Activated CD8-positive, alpha-beta memory T cell treated with anti-CD3 and anti-CD28 coated beads, Interleukin-2, amount 50 U/mL, for 24 hours (primary cell): ENCODE data around the gene DRC7.

Experiments used
- DNase-seq: peaks from one replicate; pipeline ENCODE4 v3.0.0-alpha.2; 2020; ENCODE audit errors: extremely low read depth

DRC7 gene

DNA sequence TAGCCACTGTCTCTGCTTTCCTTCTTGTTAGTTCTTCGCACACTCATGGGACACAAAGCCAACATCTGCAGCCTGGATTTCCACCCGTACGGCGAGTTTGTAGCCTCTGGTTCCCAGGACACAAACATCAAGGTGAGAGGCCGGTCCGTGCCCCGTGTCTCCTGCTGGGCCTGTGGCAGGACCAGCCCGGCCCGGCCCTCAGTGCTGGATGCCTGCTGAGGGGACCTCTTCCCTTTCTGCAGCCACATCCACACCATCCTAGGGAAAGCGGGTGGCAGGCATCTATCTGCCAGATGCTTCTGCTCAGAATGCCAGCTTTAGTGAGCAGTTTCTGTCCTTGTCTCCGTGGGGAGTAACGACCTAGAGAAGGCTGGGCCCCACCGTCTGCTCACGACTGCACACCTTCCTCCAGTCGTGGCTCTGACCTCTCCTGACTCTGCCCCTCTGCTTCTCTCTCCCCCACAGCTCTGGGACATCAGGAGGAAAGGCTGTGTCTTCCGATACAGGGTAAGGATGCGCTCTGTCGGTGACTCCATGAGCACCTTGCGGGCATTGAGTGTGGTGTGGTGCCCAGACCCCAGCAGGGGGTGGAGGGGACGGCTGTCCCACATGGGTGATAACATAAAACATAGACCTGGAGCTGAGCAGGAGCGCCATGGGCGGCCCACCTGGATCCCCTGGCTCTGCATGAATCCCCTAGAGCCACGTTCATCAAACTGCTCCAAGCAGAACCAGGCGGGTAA, 56.4 kb downstream of the DRC7 start:
- no peak for DNase-seq

DNA sequence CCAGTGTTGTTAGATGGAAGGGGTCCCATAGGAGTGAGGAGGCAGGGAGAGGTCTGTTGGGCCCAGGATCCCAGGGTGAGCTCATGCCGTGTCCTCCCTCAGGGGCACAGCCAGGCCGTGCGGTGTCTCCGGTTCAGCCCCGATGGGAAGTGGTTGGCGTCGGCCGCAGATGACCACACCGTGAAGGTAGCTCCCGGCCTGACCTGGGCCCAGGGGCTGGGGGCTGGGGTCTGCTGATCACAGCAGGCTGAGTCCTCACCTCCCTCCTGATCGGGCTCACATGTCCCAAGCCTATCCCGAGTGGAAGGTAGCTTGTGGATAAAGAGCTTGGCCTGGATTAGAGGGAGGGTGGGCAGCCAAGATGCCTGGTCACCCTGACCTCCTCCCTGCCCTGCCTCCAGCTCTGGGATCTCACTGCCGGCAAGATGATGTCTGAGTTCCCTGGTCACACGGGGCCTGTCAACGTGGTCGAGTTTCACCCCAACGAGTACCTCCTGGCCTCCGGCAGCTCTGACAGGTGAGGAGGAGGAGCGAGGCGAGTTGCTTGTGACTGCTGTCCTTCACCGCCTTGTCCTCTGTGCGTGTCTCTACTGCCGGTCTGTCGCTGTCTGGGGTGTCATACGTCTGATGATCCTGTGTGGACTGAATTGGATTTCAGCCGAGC, 57.1 kb downstream of the DRC7 start:
- DNase-seq: no peak

DNA sequence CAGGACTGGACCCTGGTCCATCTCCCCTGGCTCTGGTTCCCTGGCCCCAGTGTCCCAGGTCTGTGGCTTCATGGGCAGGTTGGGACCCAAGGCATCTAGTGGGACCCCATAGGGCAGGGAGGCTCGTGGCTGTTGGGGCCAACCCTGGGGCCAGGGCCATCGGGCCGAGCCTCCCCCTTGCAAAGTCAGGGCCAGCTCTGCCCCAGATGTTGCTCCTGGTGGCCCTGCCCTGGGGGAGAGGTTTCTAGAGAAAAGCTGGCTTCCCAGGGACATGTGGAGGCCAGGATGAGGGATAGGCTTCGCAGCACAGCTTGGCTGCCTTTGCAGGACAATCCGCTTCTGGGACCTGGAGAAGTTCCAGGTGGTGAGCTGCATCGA, 57.6 kb downstream of the DRC7 start:
- no peak for DNase-seq

DNA sequence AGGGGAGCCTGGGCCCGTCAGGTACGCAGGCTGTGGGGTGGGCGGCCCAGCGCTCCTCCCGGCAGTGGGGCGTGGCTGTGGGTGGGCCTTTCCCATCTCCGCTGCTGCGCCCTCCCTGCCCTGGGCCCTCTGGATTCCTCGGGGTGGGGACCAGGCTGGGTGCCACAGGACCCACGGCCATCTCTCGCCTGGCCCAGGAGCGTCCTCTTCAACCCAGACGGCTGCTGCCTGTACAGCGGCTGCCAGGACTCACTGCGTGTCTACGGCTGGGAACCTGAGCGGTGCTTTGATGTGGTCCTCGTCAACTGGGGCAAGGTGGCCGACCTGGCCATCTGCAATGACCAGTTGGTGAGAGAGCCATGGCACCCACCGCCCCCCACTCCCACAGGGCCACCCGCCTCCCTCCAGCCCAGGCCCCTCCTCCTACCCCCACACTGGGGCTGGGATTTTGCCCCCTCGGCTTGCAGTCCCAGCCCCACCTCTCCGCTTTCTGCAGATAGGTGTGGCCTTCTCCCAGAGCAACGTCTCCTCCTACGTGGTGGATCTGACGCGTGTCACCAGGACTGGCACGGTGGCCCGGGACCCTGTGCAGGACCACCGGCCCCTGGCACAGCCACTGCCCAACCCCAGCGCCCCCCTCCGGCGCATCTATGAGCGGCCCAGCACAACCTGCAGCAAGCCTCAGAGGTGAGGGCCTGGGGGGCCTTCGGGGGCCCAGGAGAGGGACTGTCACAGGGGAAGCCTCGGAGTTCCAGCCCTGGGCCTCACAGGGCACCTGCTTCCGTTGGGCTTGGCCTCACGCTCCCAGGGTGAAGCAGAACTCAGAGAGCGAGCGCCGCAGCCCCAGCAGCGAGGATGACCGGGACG, 58.2 kb downstream of the DRC7 start:
- no peak for DNase-seq

DNA sequence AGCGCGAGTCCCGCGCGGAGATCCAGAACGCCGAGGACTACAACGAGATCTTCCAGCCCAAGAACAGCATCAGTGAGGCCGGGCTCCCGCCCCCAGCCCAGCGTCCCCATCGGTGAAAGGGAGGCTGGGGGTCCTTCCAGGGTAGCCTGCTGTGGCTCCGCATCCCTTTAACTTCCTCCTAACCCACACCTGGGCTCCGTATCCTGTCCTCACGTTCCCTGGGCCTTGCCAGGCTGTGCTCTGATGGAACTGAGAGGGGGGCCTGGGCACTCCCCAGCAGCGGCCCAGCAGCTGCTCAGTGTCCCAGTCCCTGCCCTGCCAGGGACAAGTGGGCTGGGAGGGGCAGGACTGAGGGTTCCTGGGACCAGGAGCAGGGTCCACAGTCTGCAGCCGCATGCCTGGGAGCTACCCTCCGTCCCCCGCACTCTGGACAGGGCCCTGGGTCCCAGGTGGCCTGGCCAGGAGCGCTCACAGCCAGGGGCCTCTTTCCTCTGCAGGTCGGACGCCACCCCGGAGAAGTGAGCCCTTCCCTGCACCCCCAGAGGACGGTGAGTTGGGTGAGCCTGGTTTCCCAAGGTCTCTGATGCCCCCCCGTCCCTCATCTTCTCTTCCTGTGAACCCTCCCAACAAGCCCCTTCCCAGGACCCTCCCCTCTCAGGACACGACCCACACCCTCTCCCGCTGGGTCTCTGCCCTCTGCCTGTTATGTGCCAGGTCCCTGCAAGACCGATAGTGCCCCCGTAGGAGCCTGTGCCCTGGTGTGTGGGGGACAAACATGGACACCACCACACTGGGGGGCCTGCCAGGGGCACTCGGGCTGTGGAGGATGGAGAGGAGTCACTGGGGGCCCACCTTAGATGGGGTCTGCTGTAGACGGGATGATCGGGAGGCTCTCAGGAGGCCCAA, 59.1 kb downstream of the DRC7 start:
- DNase-seq: no peak

DNA sequence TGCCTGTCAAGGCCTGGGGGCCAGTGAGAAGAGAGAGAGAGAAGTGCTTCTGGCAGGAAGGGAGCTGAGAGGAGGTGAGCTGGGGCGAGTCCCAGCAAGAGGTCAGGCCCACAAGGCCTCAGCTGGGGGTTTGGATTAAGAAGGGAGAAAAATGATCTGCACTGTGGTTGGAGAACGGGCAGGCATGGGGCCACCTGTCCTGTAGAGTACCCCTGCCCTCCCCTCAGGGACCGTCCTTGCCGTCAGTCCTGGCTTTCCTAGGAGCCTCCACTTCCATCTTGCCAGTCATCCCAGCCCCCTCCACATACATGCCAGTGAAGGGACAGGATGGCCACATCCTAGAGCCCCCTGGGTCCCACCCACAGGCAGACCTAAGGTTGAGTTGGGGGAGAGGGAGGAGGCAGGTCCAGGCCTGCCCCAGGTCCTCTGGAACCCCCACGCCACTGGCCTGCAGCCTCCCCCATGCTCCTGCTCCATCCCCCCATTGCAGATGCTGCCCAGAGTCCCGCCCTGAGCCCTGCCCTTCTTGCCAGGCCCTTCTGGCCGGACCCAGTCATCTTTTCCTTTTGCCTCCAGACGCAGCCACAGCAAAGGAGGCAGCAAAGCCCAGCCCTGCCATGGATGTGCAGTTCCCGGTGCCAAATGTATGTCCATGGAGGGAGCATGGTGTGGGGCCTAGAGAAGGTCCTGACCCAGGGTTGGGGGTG, 59.9 kb downstream of the DRC7 start:
- no peak for DNase-seq

DNA sequence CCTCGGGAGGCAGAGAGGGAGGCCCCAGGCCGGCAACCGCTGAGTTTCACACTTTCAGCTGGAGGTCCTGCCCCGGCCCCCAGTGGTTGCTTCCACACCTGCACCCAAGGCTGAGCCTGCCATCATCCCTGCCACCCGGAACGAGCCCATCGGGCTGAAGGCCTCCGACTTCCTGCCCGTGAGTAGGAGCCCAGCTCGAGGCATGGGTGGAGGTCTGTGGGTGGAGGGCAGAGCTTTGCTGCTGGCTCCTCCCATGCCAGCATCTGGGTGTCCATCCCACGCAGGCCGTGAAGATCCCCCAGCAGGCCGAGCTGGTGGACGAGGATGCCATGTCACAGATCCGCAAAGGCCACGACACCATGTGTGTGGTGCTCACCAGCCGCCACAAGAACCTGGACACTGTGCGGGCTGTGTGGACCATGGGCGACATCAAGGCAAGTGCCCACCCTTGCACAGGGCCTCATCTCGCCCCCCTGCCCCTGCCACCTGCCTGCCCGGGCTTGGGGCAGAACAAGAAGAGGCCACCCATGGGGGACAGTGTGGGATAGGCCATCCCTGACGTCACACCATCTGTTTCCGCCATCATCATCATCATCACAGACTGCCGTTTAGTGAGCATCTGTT, 60.6 kb downstream of the DRC7 start:
- DNase-seq: no peak

DNA sequence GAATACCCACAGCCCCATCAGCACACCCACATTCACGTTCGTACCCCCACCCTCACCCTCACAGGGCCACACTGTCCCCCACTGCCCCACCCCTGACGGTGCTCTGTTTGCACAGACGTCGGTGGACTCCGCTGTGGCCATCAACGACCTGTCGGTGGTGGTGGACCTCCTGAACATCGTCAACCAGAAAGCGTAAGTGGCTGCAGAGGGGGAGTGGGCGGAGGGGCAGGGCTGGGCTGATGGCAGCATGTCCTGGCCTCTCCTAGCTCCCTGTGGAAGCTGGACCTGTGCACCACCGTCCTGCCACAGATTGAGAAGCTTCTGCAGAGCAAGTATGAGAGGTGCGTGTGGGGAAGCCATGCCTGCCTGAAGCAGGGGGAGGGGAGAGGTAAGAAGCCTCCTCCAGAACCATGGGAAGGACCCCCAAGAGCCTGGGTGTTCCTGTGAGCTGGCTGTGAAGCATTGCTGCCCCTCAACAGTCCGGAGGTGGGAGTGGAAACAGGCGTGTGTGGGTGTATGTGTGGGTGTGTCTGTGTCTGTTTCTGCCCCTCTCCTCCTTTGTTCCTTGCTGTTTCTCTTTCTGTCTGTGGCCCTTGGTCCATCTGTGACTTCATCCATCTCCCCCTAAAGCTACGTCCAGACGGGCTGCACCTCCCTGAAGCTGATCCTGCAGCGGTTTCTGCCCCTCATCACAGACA, 61.3 kb downstream of the DRC7 start:
- DNase-seq: no peak

DNA sequence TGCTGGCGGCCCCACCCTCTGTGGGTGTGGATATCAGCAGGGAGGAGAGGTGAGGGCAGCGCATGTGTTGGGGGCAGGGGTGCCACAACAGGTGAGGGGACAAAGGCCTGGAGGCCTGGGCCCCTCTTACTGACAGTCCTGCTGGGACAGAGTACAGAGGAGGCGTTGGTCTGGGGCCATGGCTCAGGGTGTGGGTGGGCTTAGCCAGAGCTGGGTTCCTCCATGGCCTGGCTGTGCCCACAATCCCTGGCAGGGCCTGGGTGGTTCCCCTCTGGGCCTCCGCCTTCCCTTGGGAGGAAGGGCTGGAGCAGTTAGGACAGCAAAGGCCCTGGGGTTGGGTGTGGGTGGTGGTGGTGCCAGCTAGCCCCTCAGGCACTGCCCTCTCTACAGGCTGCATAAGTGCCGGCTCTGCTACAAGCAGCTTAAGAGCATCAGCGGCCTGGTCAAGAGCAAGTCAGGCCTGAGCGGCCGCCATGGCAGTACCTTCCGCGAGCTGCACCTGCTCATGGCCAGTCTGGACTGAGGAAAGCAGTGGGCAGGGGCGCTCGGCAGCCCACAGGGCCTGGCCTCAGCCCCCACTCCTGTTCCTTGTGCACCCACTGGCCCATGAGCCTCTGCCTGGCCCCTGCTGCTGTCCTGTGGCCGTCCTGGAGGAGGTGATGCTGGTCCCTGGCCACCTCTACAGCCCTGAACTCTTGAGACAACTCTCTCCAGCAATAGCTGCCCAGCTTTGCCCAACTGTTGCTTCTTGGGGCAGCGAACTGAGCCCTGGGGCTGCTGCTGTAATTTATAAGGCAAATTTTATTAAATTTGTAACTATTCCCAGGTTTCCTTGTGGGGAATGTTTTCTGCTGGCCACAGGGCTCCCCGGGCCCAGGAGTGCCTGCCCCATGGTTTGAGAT, 62.1 kb downstream of the DRC7 start:
- no peak for DNase-seq

DNA sequence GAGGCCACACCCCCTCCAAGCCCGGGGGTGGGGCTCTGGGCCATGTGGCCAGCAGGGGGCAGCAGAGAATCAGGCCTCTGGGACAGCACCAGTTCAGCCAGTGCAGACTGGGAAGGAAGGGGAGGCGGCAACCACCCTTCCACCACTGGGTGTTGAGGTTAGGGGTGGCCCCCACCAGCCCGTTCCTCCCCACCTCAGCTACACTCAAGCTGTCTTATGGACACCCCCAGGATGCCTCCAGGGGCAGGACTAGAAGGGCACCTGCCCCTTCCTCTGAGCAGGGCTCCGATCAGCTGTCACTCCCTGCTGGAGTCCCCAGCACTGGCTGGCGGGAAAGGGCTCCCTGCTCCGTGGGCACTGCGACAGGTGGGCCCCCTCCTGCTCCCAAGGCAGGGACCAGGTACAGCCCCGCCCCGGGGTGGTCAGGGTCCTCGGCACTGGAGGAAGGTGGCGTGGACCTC, 62.8 kb downstream of the DRC7 start:
- peak; percentile 75 for DNase-seq

DNA sequence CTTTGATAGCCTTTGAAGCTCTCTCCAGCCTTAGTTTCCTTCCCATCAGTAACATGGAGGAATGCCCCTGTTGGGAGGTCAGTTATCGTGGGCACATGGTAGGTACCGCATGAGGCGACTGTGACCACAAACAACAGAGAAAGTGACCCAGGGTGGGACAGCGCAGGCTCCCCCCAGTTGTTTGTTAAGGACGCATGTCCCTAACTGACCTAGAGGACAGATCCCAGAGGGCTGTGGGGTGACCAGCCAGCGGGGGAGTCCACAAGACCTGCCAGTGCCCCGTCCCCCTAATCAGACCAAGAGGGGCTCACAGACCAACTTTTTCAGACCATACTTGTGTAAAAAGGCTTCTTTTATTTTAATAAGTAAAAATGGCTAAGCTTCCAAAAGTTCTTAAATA, 63.3 kb downstream of the DRC7 start:
- DNase-seq: no peak

DNA sequence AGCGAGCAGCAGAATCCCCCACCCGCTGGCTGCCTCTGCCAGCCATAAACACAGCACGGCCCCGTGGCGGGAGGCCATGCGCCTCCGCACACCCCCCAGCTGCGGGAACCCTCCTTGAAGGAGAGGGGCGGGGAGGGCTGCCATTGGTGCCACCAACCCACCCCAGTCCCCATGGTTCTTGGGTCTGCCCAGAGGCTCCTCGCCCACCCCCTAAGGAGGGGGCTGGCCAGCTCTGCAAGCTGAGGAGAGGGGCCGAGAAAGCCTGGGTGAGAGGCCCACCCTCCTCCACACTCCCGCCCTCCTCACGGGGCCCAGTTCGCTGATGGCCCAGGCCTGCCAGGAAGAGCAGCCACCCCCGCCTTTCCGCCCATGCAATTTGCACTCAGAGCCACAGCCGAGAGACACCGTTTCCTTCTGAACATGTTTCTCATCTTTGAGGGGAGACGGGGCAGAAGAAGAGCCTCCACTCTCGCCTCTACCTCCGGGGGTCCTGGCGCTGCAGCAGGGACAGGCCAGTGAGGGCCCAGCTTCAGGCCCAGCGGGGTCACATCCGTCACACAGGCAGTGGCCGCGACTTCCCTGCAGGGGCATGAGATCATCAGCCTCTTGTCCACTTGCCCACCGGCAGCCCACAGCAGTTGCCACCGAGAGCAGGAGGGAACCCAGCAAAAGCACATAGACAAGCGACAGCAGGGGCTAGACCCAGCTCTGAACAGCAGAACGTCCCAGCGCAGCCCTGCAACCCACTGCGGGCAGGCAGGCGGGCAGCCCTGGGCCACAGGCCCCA, 63.9 kb downstream of the DRC7 start:
- no peak for DNase-seq

DNA sequence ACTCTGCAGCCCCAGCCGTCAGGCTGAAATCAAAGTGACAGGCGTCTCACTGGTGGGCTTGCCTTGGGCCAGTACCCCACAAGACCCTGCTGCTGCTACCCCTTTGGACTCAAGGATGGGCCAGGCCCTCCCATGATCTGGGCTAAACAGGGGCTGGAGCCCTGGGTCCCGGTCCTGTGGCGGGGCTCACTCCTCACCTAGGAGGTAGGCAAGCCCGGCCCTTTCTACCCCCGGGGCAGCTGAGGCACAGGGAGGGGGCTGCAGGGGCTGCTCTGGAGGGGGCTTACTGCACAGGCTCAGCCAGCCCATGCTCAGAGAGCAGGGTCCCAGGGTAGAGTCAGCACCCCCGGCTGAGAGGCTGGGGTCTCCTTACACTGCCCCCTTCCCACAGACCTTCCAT, 64.5 kb downstream of the DRC7 start:
- DNase-seq: no peak

DNA sequence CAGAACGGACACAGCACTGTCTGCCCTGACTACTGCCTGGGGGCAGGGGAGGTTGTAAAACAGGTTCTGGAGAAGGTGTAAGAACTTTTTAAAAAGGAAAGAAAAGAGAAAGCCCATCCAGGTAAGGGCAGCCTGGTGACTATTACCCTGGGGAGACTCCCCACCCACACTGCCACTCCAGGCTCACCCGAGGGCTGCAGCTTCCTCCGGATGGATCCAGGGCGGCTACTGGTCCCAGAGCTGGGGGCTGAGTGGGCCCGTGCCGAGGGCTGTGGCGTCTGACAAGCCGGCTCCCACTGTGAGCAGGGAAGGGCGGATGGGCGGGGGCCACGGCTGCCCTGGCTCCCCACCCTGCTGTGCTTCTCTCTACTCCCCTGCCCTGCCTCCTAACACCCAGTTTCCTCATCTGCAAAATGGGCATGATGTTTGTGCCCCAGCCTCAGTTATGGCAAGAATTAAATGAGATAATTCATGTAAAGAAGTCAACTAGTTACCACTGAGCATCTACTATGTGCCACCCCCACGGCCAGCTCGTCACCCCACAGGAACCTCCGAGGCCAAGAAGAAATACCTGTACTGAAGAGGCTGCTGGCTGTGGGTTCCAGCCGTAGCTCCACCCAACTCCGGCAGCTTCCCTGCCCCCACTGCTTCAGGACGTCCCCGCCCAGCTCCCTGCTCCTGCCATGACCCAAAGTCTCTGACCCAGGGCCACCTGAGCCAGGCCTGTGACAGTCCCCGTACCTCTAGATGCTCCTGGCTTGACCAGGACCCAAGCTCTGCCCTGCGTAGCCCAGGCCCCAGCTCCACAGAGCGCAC, 65.1 kb downstream of the DRC7 start:
- no peak for DNase-seq

DNA sequence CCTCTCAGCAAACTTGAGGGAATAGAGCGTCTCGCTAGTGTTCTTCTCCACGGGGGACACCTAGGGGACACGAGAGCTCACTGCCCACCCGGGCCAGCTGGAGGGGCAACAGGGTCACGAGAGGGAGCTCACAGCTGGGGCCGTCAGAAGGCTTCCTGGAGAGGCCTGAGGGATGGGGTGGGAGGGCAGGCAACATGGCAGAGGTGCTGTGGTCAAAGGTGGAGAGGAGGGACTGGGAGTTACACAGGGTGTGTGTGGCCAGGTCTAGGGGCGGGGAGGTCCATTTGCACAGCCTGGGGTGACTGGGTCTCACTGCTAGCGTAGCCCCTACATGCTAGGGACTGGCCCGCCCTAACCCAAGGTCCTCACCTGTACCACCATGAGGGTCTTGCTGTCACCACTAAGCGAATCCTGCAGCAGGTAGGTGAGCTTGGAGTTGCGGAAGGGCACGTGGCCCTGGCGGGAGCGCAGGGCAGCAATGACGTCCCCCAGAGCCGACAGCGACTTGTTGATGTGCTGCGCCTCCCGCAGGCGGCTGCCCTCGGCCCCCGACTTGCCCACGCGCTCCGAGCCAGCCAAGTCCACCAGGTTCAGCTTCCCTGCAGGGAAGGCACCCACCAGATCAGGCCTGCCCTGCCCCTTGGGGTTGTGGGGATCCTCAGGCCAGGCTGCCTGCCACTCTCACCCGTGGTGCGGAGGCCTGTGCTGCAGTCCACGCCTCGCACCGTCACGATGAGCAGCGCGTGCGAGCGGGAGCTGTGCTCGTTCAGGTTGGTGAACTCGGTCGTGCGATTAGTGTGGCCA, 66.0 kb downstream of the DRC7 start:
- no peak for DNase-seq

DNA sequence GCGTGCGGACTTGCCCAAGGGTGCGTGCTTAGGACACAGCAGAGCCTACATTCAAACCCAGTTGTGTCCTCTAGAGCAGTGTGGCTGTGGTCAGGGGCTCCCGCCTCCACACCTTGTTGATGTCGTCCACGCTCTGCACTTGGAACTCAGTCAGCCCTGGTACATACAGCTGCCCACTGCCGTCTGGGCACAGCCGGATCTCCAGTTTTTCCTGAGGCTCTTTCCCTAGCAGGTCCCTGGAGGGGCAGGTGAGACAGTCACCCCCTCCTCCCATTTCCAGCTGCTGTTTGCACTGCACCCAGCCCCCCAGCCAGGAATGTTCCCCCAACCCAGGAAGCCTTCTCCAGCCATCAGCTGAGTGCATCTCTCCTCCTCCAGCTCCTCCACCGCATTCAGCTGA, 66.7 kb downstream of the DRC7 start:
- no peak for DNase-seq
